ENCODE measurements around the gene CEP128.

- no peak for TF ChIP-seq CTCF (conservative IDR thresholded peaks at IDR 0.05; ENCODE audit: low read length)
- no peak for TF ChIP-seq EZH2phosphoT487 (IDR thresholded peaks at IDR 0.05; ENCODE audit: borderline replicate concordance, low read depth, low read length)
Observed at GRCh38 chr14:80981156-80981555, 39.6 kb upstream of the CEP128 start.

Data from OCI-LY7 (cell line).